HepG2 (cell line): Measurements from ENCODE around the gene GIPC1. TPM values are rescaled to one million over a fixed set of nuclear protein-coding genes. Genes with fewer than 3 reads are reported as not detected.

Experiments
- ATF3 ChIP-seq: sonication (generic); formaldehyde crosslinking; IDR thresholded peaks from 2 replicates; pipeline ENCODE4 v1.4.0; 2020; ENCODE audit warnings: missing genetic modification reagents
- GPN1 ChIP-seq: sonication (generic); formaldehyde crosslinking; IDR thresholded peaks from 2 replicates; pipeline ENCODE4 v1.5.1; 2020; ENCODE audit warnings: missing genetic modification reagents, borderline replicate concordance
- PCBP2 ChIP-seq: fragments of 200-400 bp; formaldehyde crosslinking; optimal IDR thresholded peaks from 2 replicates; pipeline ENCODE3; 2018; ENCODE audit warnings: low read length, low read depth; ENCODE audit not compliant: poor library complexity, severe bottlenecking
- STAG1 ChIP-seq: sonication (generic); formaldehyde crosslinking; IDR thresholded peaks from 2 replicates; pipeline ENCODE4 v1.4.0; 2020; ENCODE audit warnings: missing genetic modification reagents
- ZEB1 ChIP-seq: IDR thresholded peaks from 2 replicates; pipeline ENCODE4 v1.6.1; 2012; ENCODE audit warnings: mild to moderate bottlenecking, low read depth, inconsistent platforms; ENCODE audit not compliant: insufficient replicate concordance
- ZGPAT ChIP-seq: IDR thresholded peaks from 2 replicates; pipeline ENCODE4 v1.6.1; 2016; ENCODE audit warnings: mild to moderate bottlenecking
- ZMAT3 ChIP-seq: sonication (generic); formaldehyde crosslinking; conservative IDR thresholded peaks from 2 replicates; pipeline ENCODE4 v1.7.0; 2021; ENCODE audit warnings: missing genetic modification reagents
- ZSCAN25 ChIP-seq: sonication (generic); formaldehyde crosslinking; IDR thresholded peaks from 2 replicates; pipeline ENCODE4 v1.8.0; 2022; ENCODE audit warnings: mild to moderate bottlenecking, missing genetic modification reagents
- polyA plus RNA-seq, 8 experiments: library from polyadenylated mRNA; depleted of rRNA in 3 of 8; stranded (reverse) in 7 of 8; unstranded in 1 of 8; fragments of >200 nt; fragmentation: Illumina TruSeq in 4 of 8; extraction: Trizol in 4 of 8; gene quantifications; 2 replicates each; pipeline versions ENCODE4 v1.2.1 to v1.2.3, GENCODE V29; 2011 to 2016; ENCODE audit warnings: low read depth in 4 of 8, missing spikeins in 1 of 8, mixed read lengths in 1 of 8; ENCODE audit not compliant: insufficient read depth in 1 of 8
- total RNA-seq, 5 experiments: library from RNA; depleted of rRNA; stranded (reverse); fragments of >200 nt; fragmentation: Illumina TruSeq; extraction: Trizol; gene quantifications; 2 replicates each; pipeline ENCODE4 v1.2.3, GENCODE V29; 2016; ENCODE audit warnings: low read depth in 1 of 5
- TF ChIP-seq, protein P1 (sequence below): sonication (generic); formaldehyde crosslinking; IDR thresholded peaks from one replicate; pipeline ENCODE4 v1.5.1; 2020; ENCODE audit warnings: mild to moderate bottlenecking, missing genetic modification reagents; ENCODE audit errors: not compliant biosample characterization
- TF ChIP-seq, protein P2 (sequence below): sonication (generic); formaldehyde crosslinking; IDR thresholded peaks from 2 replicates; pipeline ENCODE4 v1.4.0; 2020; ENCODE audit warnings: missing genetic modification reagents

GIPC1 gene
- total and polyA plus RNA-seq, 2 of the 13 experiments (the other 11 are each of a cell fraction or from before 2014, with no cell fraction given) = 27.1 to 48.1 TPM

GRCh38 chr19:14496029-14496833 lies at the start of gene GIPC1 (continued):
- TF ChIP-seq, protein P1, sequence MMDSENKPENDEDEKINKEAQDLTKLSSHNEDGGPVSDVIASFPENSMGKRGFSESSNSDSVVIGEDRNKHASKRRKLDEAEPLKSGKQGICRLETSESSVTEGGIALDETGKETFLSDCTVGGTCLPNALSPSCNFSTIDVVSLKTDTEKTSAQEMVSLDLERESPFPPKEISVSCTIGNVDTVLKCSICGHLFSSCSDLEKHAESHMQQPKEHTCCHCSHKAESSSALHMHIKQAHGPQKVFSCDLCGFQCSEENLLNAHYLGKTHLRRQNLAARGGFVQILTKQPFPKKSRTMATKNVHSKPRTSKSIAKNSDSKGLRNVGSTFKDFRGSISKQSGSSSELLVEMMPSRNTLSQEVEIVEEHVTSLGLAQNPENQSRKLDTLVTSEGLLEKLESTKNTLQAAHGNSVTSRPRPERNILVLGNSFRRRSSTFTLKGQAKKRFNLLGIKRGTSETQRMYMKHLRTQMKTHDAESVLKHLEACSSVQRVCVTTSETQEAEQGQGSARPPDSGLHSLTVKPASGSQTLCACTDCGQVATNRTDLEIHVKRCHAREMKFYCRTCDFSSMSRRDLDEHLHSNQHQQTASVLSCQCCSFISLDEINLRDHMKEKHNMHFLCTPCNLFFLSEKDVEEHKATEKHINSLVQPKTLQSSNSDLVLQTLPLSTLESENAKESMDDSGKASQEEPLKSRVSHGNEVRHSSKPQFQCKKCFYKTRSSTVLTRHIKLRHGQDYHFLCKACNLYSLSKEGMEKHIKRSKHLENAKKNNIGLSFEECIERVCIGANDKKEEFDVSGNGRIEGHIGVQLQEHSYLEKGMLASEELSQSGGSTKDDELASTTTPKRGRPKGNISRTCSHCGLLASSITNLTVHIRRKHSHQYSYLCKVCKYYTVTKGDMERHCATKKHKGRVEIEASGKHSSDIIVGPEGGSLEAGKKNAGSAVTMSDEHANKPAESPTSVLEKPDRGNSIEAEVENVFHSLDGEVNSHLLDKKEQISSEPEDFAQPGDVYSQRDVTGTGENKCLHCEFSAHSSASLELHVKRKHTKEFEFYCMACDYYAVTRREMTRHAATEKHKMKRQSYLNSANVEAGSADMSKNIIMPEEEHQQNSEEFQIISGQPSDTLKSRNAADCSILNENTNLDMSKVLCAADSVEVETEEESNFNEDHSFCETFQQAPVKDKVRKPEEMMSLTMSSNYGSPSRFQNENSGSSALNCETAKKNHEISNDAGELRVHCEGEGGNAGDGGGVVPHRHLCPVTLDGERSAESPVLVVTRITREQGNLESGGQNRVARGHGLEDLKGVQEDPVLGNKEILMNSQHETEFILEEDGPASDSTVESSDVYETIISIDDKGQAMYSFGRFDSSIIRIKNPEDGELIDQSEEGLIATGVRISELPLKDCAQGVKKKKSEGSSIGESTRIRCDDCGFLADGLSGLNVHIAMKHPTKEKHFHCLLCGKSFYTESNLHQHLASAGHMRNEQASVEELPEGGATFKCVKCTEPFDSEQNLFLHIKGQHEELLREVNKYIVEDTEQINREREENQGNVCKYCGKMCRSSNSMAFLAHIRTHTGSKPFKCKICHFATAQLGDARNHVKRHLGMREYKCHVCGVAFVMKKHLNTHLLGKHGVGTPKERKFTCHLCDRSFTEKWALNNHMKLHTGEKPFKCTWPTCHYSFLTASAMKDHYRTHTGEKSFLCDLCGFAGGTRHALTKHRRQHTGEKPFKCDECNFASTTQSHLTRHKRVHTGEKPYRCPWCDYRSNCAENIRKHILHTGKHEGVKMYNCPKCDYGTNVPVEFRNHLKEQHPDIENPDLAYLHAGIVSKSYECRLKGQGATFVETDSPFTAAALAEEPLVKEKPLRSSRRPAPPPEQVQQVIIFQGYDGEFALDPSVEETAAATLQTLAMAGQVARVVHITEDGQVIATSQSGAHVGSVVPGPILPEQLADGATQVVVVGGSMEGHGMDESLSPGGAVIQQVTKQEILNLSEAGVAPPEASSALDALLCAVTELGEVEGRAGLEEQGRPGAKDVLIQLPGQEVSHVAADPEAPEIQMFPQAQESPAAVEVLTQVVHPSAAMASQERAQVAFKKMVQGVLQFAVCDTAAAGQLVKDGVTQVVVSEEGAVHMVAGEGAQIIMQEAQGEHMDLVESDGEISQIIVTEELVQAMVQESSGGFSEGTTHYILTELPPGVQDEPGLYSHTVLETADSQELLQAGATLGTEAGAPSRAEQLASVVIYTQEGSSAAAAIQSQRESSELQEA (CRISPR knock-in tag) = peak; percentile 42
- TF ChIP-seq ZEB1 (no peak), ATF3 (CRISPR knock-in tag) (no peak), STAG1 (CRISPR knock-in tag) (no peak), ZMAT3 (peak; percentile 83; the same call in 1 of the 2 replicates), ZGPAT (CRISPR knock-in tag) (peak; percentile 79), PCBP2 (no peak), ZSCAN25 (no peak), GPN1 (CRISPR knock-in tag) (no peak)
- TF ChIP-seq, protein P2, sequence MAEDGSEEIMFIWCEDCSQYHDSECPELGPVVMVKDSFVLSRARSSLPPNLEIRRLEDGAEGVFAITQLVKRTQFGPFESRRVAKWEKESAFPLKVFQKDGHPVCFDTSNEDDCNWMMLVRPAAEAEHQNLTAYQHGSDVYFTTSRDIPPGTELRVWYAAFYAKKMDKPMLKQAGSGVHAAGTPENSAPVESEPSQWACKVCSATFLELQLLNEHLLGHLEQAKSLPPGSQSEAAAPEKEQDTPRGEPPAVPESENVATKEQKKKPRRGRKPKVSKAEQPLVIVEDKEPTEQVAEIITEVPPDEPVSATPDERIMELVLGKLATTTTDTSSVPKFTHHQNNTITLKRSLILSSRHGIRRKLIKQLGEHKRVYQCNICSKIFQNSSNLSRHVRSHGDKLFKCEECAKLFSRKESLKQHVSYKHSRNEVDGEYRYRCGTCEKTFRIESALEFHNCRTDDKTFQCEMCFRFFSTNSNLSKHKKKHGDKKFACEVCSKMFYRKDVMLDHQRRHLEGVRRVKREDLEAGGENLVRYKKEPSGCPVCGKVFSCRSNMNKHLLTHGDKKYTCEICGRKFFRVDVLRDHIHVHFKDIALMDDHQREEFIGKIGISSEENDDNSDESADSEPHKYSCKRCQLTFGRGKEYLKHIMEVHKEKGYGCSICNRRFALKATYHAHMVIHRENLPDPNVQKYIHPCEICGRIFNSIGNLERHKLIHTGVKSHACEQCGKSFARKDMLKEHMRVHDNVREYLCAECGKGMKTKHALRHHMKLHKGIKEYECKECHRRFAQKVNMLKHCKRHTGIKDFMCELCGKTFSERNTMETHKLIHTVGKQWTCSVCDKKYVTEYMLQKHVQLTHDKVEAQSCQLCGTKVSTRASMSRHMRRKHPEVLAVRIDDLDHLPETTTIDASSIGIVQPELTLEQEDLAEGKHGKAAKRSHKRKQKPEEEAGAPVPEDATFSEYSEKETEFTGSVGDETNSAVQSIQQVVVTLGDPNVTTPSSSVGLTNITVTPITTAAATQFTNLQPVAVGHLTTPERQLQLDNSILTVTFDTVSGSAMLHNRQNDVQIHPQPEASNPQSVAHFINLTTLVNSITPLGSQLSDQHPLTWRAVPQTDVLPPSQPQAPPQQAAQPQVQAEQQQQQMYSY (CRISPR knock-in tag) = 0 out of 2 replicates have a peak, but pooled peaks have one; percentile 64
